HG02981 (cell line): ENCODE measurements around the gene CRY2.

Experiments
- ATAC-seq: cut with Tn5 transposase; IDR thresholded peaks from one replicate; pipeline ENCODE4 v1.9.1; 2021; ENCODE audit warnings: mild to moderate bottlenecking, moderate library complexity; ENCODE audit not compliant: unreplicated experiment

The CRY2 gene

DNA sequence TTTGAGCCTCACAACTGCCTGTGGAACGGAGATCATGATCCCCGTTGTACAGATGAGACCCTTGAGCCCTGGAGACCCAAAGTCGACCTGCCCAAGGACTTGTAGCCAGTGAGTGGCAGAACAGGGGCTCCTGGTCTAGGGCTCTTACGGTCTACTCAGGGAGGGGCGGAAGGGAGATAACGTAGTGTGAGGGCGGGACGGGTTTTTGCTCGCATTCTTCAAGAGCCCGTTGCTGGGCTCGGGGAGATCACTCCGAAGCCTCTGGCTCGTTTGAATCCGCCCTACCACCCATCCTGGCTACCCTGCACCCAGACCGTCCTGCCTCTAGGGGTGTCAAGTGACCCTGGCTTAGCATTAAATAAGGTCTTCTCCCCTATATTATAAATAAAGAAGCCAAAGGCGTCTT lies 639 bp downstream of the CRY2 start:
- no peak for ATAC-seq

DNA sequence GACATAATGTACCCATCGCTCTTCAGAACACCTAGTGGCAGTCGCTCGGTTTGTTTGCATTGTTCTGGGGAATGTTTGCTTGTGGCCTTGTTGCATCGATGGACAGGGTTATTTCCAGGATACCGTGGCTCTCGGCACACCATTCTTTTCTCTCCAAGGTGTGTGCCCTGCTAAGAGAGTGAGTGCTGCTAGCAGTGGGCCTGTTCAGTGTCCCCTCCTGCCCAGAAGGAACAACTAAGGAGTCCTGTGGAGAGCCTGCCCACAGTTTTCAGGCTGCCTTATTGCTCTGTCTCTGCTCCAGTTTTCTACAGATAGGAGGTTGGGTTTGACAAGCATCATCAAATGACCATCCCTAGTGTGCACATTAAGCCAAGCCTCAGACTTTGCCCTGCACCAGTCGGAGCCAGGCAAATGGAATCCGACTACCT lies 1.4 kb downstream of the CRY2 start:
- ATAC-seq: no peak

GRCh38 chr11:45850446-45850845 lies 3.2 kb downstream of the CRY2 start:
- no peak for ATAC-seq

DNA sequence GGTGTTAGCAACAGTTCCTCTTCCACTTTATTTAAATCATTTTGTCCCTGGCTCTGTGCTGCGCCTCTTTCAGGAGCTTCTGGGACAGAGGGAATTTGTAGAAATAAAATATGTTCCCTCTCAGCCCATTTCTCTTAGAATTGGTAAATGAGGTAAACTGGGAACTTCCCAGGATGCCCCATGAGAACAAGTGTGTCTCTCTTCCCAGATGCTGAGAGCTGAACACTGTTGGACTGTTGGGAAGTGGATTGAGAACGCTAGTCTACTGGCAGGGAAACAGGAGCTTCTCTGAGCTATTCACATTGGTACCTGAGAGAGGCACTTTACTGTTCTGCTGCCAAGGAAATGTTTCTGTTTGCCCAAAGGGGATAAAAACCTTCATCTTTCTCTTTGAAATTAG lies 4.0 kb downstream of the CRY2 start:
- no peak for ATAC-seq

DNA sequence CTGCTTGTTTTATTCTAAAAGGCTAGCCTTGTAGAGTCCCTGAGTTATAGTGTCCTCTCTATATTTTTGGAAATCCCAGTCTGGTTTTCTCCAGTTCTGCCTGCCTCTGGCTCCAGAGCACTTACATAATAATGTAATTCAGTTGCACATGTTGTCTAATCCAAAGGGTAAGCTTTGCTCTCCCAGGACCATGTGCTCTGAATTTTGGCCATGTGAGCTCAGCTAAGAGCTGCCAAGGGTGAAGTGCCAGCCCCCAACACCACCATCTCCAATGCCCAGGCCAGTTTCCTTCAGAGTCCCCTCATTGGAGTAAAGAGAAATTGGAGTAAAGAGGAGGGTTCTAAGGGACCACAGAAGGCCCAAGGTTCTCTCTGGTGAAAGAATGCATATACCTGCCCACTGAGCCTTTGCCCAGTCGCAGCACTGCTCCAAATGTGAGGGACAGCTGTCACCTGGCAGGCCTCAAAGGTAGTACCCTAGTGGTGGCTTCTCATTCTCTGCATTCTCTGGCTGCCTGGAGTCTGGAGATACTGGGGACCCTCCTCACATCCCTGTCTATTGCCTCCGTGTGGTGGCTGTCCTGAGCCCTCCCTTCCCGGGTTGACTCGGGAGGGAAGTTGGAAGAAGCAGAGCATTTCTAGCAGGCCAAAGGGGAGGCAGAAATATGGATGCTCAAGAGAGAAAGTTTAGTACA lies 4.9 kb downstream of the CRY2 start:
- ATAC-seq: no peak

GRCh38 chr11:45852712-45853101 lies 5.4 kb downstream of the CRY2 start:
- ATAC-seq: no peak

DNA sequence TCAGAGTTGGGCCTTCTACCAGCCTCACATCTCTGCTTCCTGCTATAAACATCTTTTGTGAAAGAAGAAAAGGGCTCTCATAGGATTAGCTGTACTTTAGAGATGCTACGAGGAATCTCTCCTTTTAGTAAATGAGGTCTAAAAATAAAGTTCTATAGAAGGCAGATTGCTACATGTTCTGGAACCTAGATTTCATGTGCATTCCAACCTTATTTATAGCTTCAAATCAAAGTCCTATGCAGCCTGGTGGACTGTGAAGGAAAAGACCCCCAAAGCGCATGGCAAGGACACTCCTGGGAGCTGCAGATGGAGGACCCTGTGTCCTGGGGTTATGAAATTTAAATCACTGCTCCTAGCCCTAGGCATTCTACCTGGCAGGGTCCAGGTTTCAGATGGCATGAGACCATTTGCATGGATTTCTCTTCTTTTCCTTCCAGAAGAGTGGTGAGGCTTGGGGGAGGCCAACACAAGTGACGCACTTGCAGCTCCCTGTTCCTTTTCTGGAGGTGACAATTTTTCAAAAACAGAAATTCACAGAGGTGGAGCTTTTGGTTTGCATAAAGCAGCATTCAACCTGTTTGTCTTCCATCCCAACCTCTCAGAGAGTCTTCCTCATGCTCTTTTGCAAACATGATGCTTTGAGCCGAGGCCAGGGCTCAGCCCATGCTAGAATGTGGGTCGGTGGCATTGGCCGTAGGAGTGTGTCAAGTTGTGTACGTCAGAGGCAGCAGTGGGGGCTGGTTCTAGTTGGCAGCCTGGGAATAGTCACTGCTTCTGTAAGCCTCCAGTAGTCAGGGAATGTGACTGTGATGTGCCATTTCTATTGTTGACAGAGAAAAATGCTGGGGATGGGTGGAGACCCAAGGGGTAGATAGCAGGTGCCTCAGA lies 6.3 kb downstream of the CRY2 start:
- no peak for ATAC-seq

DNA sequence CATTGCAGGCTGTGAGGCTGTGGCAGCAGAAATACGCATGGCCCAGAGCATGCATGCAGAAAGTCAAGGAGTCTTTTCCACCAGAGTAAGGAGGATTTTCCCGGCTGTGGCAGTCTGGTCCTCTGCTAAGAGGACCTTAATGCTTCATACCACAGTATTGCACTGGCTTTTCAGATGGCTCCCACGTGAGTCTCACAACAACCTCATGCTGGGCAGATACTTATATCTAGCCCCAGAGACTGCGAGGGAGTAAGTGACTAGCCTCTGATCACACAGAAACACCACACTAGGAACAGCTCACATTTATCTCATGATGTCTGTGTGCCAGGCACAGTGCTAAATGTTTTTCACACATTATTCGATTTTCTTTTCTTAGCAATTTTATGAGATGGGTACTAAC lies 8.0 kb downstream of the CRY2 start:
- ATAC-seq: no peak

- ATAC-seq: no peak
Measured at GRCh38 chr11:45856044-45856468, 8.8 kb downstream of the CRY2 start.

- ATAC-seq: no peak
Measured at GRCh38 chr11:45857961-45858474, 10.7 kb downstream of the CRY2 start.

DNA sequence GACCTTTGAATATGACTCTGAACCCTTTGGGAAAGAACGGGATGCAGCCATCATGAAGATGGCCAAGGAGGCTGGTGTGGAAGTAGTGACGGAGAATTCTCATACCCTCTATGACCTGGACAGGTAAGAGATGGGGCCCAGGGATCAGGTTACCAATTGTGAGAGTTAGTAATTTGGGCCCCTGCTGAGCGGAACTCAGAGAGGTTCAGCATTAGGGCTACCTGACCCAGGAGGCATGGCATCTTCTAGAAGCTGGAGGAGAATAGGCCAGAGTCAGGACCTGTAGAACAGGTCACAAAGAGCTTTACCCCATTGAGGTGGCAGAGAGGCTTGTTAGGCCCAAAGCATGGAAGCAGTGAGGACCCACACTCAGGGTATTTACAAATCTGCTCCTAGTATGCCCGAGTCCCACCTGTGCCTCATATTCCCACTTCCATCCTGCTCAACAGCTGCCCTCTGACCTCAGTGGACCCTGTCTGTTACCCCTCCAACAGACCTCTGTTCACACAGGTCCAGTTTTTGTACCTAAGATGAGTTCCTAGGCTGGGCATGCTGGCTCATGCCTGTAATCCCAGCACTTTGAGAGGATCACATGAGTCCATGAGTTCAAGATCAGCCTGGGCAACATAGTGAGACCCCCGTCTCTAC lies 11.6 kb downstream of the CRY2 start:
- no peak for ATAC-seq

DNA sequence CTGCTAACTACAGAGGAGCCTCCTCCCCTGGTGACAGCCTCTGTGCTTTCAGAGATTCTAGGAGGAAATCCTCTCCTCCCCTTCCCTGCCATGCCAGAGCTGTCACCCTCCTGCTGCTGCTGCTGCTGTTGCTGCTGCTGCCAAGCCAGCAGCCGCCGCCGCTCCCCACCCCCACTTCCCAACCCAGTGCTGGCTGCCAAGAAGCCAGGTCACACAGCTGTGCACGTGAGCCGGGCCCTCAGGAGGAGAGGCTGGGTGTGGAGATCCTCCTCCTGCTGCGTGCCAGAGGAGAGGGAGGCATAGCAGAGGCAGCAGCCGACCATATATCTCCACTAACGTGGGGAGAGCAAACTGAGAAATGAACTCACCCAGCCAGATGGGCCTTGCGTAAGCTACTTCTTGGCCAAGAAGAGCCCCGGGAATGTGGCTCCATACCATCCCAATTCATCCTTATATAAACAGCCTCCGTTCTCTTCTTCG lies 12.4 kb downstream of the CRY2 start:
- no peak for ATAC-seq

- no peak for ATAC-seq
Measured at GRCh38 chr11:45860348-45860747, 13.1 kb downstream of the CRY2 start.

DNA sequence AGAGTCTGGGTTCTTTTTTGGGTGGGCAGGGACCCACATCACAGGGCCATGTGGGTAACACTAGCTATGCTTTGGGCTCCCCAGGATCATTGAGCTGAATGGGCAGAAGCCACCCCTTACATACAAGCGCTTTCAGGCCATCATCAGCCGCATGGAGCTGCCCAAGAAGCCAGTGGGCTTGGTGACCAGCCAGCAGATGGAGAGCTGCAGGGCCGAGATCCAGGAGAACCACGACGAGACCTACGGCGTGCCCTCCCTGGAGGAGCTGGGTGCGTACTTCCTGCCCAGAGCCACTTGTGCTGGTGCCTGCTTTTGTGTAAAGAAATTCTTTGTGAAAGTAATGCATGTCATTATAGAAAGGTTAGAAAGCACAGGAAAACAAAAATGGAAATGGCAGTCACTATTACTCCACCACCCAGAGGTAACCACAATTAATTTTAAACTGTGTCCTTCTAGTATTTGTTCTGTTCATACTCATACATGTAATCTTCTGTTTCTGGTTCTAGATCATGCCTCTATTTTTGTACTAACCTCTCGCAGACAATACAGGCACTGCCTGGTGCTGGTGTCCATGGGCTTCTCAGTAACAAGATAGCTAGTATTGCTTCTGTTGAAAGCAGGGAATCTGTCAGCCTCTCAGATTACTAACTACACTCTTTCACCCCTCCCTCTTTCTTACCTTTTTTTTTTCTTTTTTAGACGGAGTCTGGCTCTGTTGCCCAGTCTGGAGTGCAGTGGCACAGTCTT lies 13.7 kb downstream of the CRY2 start:
- no peak for ATAC-seq

- no peak for ATAC-seq
Measured at GRCh38 chr11:45864041-45864440, 16.8 kb downstream of the CRY2 start.

DNA sequence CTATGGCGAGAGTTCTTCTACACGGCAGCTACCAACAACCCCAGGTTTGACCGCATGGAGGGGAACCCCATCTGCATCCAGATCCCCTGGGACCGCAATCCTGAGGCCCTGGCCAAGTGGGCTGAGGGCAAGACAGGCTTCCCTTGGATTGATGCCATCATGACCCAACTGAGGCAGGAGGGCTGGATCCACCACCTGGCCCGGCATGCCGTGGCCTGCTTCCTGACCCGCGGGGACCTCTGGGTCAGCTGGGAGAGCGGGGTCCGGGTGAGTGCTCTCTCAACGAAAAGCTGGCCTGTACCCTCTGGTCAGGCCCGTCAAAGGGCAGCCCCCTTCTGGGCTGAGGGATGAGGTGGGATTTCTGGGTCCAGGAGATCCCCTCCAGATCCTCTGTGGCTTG lies 22.3 kb downstream of the CRY2 start:
- no peak for ATAC-seq

DNA sequence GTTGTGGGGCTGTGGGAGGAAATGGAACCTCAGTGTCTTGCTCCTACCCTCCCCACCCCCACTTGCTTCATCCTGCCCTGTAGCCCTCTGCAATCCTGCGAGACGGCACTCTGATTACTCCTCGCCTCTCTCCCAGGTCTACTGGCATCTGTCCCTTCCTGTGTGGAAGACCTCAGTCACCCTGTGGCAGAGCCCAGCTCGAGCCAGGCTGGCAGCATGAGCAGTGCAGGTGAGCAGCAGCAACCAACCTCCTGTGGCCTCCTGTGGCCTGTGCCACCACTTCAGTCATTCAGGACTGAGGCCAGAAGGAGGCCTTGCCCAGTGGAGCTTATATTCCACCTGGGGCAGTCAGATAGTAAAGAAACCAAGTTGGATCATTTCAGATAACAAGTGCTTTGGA lies 23.4 kb downstream of the CRY2 start:
- no peak for ATAC-seq

- ATAC-seq: no peak
Measured at GRCh38 chr11:45871638-45872037, 24.4 kb downstream of the CRY2 start.

- no peak for ATAC-seq
Measured at GRCh38 chr11:45872651-45873356, 25.5 kb downstream of the CRY2 start.

DNA sequence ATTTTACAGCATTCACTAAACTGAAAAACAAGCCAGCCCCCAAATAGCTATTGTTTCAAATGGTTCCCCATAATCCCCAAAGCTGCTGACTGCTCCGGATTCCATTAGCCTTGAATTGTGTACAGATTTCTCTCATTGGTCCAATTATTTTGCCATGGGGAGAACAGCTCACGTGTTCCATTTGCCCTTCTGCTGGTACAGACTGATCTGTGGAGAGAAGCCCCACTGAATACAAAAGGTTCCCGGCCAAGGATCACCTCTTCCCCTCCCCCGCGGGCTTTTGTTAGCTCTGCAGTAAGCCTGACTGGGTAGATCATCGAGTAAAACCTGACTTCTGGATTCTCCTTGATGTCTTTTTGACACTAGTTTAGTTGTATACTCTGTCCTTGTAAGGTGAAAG lies 29.1 kb downstream of the CRY2 start:
- ATAC-seq: no peak
